Esophagus (tissue), 2 donors: Measurements from ENCODE around the gene TRIM15. TPM values are rescaled to one million over a fixed set of nuclear protein-coding genes. Genes with fewer than 3 reads are reported as not detected.
"Not testable (repeated sequence)": the region's sequence is repeated elsewhere in the genome, so short reads cannot be mapped to it uniquely, and the experiment has no call there.

Experiments
- H3K27ac ChIP-seq, 2 donors: one replicate each; pipeline ENCODE4 v1.5.1; 2013; ENCODE audit warnings: low read depth in 2 of 2, mild to moderate bottlenecking in 2 of 2, inconsistent platforms in 1 of 2, low read length in 1 of 2, moderate library complexity in 1 of 2
- H3K27me3 ChIP-seq, 2 donors: one replicate each; pipeline ENCODE4 v1.6.1; 2013; ENCODE audit warnings: low read length in 2 of 2, control low read depth in 1 of 2, mild to moderate bottlenecking in 1 of 2; ENCODE audit not compliant: insufficient read depth in 2 of 2, control insufficient read depth in 1 of 2
- H3K36me3 ChIP-seq, 2 donors: one replicate each; pipeline ENCODE4 v1.6.1; 2013; ENCODE audit warnings: low read length in 1 of 2; ENCODE audit not compliant: control insufficient read depth in 2 of 2, insufficient read depth in 2 of 2
- H3K4me1 ChIP-seq, 2 donors: one replicate each; pipeline ENCODE4 v1.6.1; 2013; ENCODE audit warnings: low read length in 1 of 2; ENCODE audit not compliant: control insufficient read depth in 2 of 2, insufficient read depth in 2 of 2
- H3K4me3 ChIP-seq, 2 donors: one replicate each; pipeline ENCODE4 v1.5.1; 2013; ENCODE audit warnings: low read length in 2 of 2, mild to moderate bottlenecking in 2 of 2, low read depth in 1 of 2, moderate library complexity in 1 of 2
- H3K9me3 ChIP-seq, 2 donors: one replicate each; pipeline ENCODE4 v1.6.1; 2013; ENCODE audit warnings: mild to moderate bottlenecking in 2 of 2, low read depth in 1 of 2, low read length in 1 of 2, moderate library complexity in 1 of 2; ENCODE audit not compliant: control insufficient read depth in 2 of 2, insufficient read depth in 1 of 2
- WGBS, 2 donors: extraction: QIAGEN DNeasy Blood & Tissue Kit; methylation state at CpG; one replicate each; pipeline ENCODE4 v1.1.7; 2013; 5-methylcytosine and 5-hydroxymethylcytosine counted together
- polyA plus RNA-seq, 2 donors: library from polyadenylated mRNA; stranded (reverse); fragments of 200-250 nt; gene quantifications; one replicate each; pipeline ENCODE4 v1.2.3, GENCODE V29; 2013
- donor health status: healthy with polysubstance abuse.
- donor health status: Bipolar disorder and iron deficiency.

TRIM15 gene
- polyA plus RNA-seq, 2 donors = not detected

- H3K4me3 ChIP-seq = no peak overlapping the region
- no peaks in the 10 kb centered on the region for H3K36me3 ChIP-seq
- 0% methylated on average over 1 of the region's 1 CpG for WGBS, 2 donors
- H3K27ac ChIP-seq = no peak overlapping the region
- peaks cover 0 to 3% of the 10 kb centered on the region in 2 donors for H3K4me1 ChIP-seq
- no peaks in the 10 kb centered on the region for H3K27me3 ChIP-seq
- no peaks in the 10 kb centered on the region for H3K9me3 ChIP-seq
These were observed 55.9 kb downstream of the TRIM15 start for GRCh38 chr6:30219244-30219643.

- H3K4me1 ChIP-seq, H3K4me3 ChIP-seq: not testable (repeated sequence)
- 77 to 87% methylated on average over 6 of the region's 6 CpGs for WGBS, 2 donors
These were observed 58.0 kb downstream of the TRIM15 start for GRCh38 chr6:30221395-30221794.

DNA sequence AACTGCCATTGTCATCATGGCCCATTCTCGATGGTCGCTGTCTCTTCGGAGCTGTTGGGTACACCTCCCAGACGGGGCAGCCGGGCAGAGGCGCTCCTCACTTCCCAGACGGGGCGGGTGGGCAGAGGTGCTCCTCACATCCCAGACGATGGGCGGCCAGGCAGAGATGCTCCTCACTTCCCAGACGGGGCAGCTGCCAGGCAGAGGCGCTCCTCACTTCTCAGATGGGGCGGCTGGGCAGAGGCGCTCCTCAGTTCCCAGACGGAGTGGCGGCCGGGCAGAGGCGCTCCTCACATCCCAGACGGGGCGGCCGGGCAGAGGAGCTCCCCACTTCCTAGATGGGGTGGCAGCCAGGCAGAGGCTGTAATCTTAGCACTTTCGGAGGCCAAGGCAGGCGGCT, 58.6 kb downstream of the TRIM15 start:
- H3K4me3 ChIP-seq, H3K4me1 ChIP-seq, H3K9me3 ChIP-seq, H3K27me3 ChIP-seq, H3K36me3 ChIP-seq, H3K27ac ChIP-seq: not testable (repeated sequence)
- WGBS, 2 donors = 91 to 96% methylated on average over 23 of the region's 23 CpGs

More at GRCh38 chr6:30221395-30221794, 58.0 kb downstream of the TRIM15 start:
- H3K9me3 ChIP-seq, H3K36me3 ChIP-seq, H3K27me3 ChIP-seq, H3K27ac ChIP-seq: not testable (repeated sequence)

Other genes with a start within 250 kb of the TRIM15 start
- gene HLA-A, start 221.0 kb upstream of the TRIM15 start, polyA plus RNA-seq = 100 to 1,000 TPM; 197 to 259 TPM
- 10 to 100 TPM; 22.6 to 48.0 TPM for gene POLR1H, start 102.3 kb upstream of the TRIM15 start, polyA plus RNA-seq
- gene PPP1R11, start 96.3 kb upstream of the TRIM15 start, polyA plus RNA-seq = 10 to 100 TPM; 41.0 to 54.8 TPM
- 10 to 100 TPM; 11.8 to 15.6 TPM for gene RNF39, start 87.8 kb upstream of the TRIM15 start, polyA plus RNA-seq
- gene TRIM31, start 50.5 kb upstream of the TRIM15 start, polyA plus RNA-seq = under 1 TPM; 0.11 to 0.22 TPM
- under 1 TPM in 1 of 2 donors, not detected in 1; 0.02 TPM for gene TRIM40, start 27.4 kb upstream of the TRIM15 start, polyA plus RNA-seq
- gene TRIM10, start 2.3 kb upstream of the TRIM15 start, polyA plus RNA-seq = not detected
- gene TRIM26, start 49.9 kb downstream of the TRIM15 start, polyA plus RNA-seq = 10 to 100 TPM; 33.3 to 40.2 TPM
- 10 to 100 TPM; 11.9 to 12.1 TPM for gene TRIM39, start 163.4 kb downstream of the TRIM15 start, polyA plus RNA-seq
- 100 to 1,000 TPM; 123 to 172 TPM for gene RPP21, start 181.6 kb downstream of the TRIM15 start, polyA plus RNA-seq